Adrenal gland (tissue), 12 donors: ENCODE results near the gene KAZALD1. TPM values are rescaled to one million over a fixed set of nuclear protein-coding genes. Genes with fewer than 3 reads are reported as not detected.

Experiments used
- DNase-seq, 7 donors: peaks; one replicate each; pipeline ENCODE4 v3.0.0-alpha.2; 2019 to 2020
- H3K27ac ChIP-seq, 5 donors: fragments of 200-600 bp; sonication (generic) in 4 of 5; 1 replicate in 3 of 5; 2 replicates in 2 of 5; pipeline versions ENCODE4 v1.5.1 to v1.8.0; 2016 to 2020; ENCODE audit warnings: mild to moderate bottlenecking in 1 of 5
- H3K27me3 ChIP-seq: fragments of 200-600 bp; 2 replicates; pipeline ENCODE4 v1.8.0; 2021
- H3K36me3 ChIP-seq, 2 donors: fragments of 200-600 bp; replicated peaks in 1 of 2; 1 replicate in 1 of 2; 2 replicates in 1 of 2; pipeline versions ENCODE4 v1.5.1 to v1.8.0; 2018 to 2022
- H3K4me1 ChIP-seq, 2 donors: fragments of 200-600 bp; replicated peaks in 1 of 2; 1 replicate in 1 of 2; 2 replicates in 1 of 2; pipeline versions ENCODE4 v1.5.1 to v1.8.0; 2018 to 2021
- H3K4me3 ChIP-seq, 4 donors: fragments of 200-600 bp; sonication (generic) in 3 of 4; one replicate each; pipeline ENCODE4 v1.5.1; 2016 to 2018
- H3K9me3 ChIP-seq, 3 donors: fragments of 200-600 bp; sonication (generic) in 1 of 3; replicated peaks in 1 of 3; 1 replicate in 2 of 3; 2 replicates in 1 of 3; pipeline versions ENCODE4 v1.5.1 to v1.8.0; 2016 to 2021
- CTCF ChIP-seq, 6 experiments: fragments of 450-650 bp in 4 of 6; fragments of 200-600 bp in 2 of 6; sonication (generic) in 1 of 6; IDR thresholded peaks; 1 replicate in 5 of 6; 2 replicates in 1 of 6; pipeline versions ENCODE4 v1.5.1 to v1.8.0; 2016 to 2021; ENCODE audit warnings: antibody characterized with exemption in 6 of 6, mild to moderate bottlenecking in 2 of 6, moderate library complexity in 1 of 6
- POLR2A ChIP-seq, 2 donors: fragments of 450-650 bp; IDR thresholded peaks; one replicate each; pipeline ENCODE4 v1.6.1; 2017; ENCODE audit warnings: antibody characterized with exemption in 2 of 2, mild to moderate bottlenecking in 2 of 2, moderate library complexity in 1 of 2
- WGBS, 4 donors: extraction: QIAGEN DNeasy Blood & Tissue Kit in 2 of 4; methylation state at CpG; one replicate each; pipeline versions ENCODE4 v1.1.5 to v1.1.7; 2013 to 2017; 5-methylcytosine and 5-hydroxymethylcytosine counted together
- intact Hi-C, 2 donors: fragments of 100-400 bp; cut with DNase I; formaldehyde crosslinking; loops; one replicate each; pipeline versions ENCODE4 v1.14.1 to v1.15.0; 2022 to 2023
- polyA plus RNA-seq, 3 donors: library from polyadenylated mRNA; stranded (reverse); fragments of 200-250 nt in 2 of 3; fragments of 350-450 nt in 1 of 3; fragmentation: Illumina TruSeq in 1 of 3; extraction: RNeasy Lipid Tissue Mini Kit (QIAGEN cat#74804) in 1 of 3; gene quantifications; one replicate each; pipeline ENCODE4 v1.2.3, GENCODE V29; 2013 to 2014
- total RNA-seq, 9 donors: library from RNA; depleted of rRNA in 4 of 9; stranded (reverse); fragments of >200 nt in 4 of 9; fragments of 120-200 nt in 1 of 9; fragmentation: NEBNext Ultra II Directional in 1 of 9; extraction: Animal tissue kit (Norgen Biotek cat#: 25700) in 1 of 9; gene quantifications; one replicate each; pipeline versions ENCODE4 v1.1.0 to v1.2.4, GENCODE V29; 2013 to 2023
- donor health status: healthy with polysubstance abuse.
- donor health status: Bipolar disorder and iron deficiency.
- donor health status: DM: yes; HTN: yes; CAD: no.
- donor health status: DM: no; HTN: no; CAD: no.
- donor health status: DM: no; HTN: no; CAD: no.
- donor health status: DM: yes; HTN: yes; CAD: no.

The KAZALD1 gene
- total and polyA plus RNA-seq, 12 donors: 0.55 to 5.4 (median 2.1) TPM

- Histone ChIP-seq H3K27ac (no peak overlapping the region), H3K36me3 (no peaks in the 10 kb centered on the region), H3K4me3 (no peak overlapping the region), H3K4me1 (no peaks in the 10 kb centered on the region), H3K27me3 (peaks cover 34% of the 10 kb centered on the region), H3K9me3 (no peaks in the 10 kb centered on the region)
- intact Hi-C loops: no loop called here
- WGBS, 4 donors: 60 to 65% (median 63%) methylated on average over 6 of the region's 6 CpGs
- no peak for DNase-seq
- TF ChIP-seq POLR2A (IDR thresholded peaks at IDR 0.05) (no peak), CTCF (IDR thresholded peaks at IDR 0.05) (no peak)
Observed at GRCh38 chr10:101099901-101100300, 38.1 kb downstream of the KAZALD1 start.

GRCh38 chr10:101101372-101101881, 39.6 kb downstream of the KAZALD1 start:
- WGBS, 4 donors: 67 to 85% (median 75%) methylated on average over 4 of the region's 4 CpGs
- TF ChIP-seq CTCF (IDR thresholded peaks at IDR 0.05) (no peak), POLR2A (IDR thresholded peaks at IDR 0.05) (no peak)
- DNase-seq: no peak
- Histone ChIP-seq H3K9me3 (no peaks in the 10 kb centered on the region), H3K4me1 (no peaks in the 10 kb centered on the region), H3K27ac (no peak overlapping the region), H3K4me3 (no peak overlapping the region), H3K36me3 (no peaks in the 10 kb centered on the region), H3K27me3 (peaks cover 34% of the 10 kb centered on the region)
- intact Hi-C loops: no loop called here

- Histone ChIP-seq H3K27me3 (peaks cover 23% of the 10 kb centered on the region), H3K4me1 (no peaks in the 10 kb centered on the region), H3K36me3 (no peaks in the 10 kb centered on the region), H3K9me3 (no peaks in the 10 kb centered on the region), H3K4me3 (no peak overlapping the region), H3K27ac (no peak overlapping the region)
- 73 to 92% (median 77%) methylated on average over 2 of the region's 2 CpGs for WGBS, 4 donors
- DNase-seq: no peak
- TF ChIP-seq CTCF (IDR thresholded peaks at IDR 0.05) (no peak), POLR2A (IDR thresholded peaks at IDR 0.05) (no peak)
- intact Hi-C loops: no loop called here
Observed at GRCh38 chr10:101103430-101103829, 41.6 kb downstream of the KAZALD1 start.

GRCh38 chr10:101106351-101106750, 44.6 kb downstream of the KAZALD1 start:
- no peak for DNase-seq
- no peak overlapping the region for H3K27ac ChIP-seq
- H3K9me3 ChIP-seq: no peaks in the 10 kb centered on the region
- H3K4me3 ChIP-seq: no peak overlapping the region
- H3K27me3 ChIP-seq: peaks cover 6% of the 10 kb centered on the region
- WGBS, 4 donors: 74 to 78% (median 76%) methylated on average over 6 of the region's 6 CpGs
- H3K4me1 ChIP-seq: no peaks in the 10 kb centered on the region
- TF ChIP-seq CTCF (IDR thresholded peaks at IDR 0.05) (no peak), POLR2A (IDR thresholded peaks at IDR 0.05) (no peak)
- intact Hi-C loops: no loop called here
- no peaks in the 10 kb centered on the region for H3K36me3 ChIP-seq
